Uterus (tissue), 2 donors: ENCODE data around the gene IQGAP2.

ENCODE experiments used
- POLR2A ChIP-seq, 2 donors: fragments of 450-650 bp; IDR thresholded peaks; one replicate each; pipeline ENCODE4 v1.6.1; 2016; ENCODE audit warnings: antibody characterized with exemption in 2 of 2, mild to moderate bottlenecking in 1 of 2, moderate library complexity in 1 of 2
- TF ChIP-seq, protein P1 (sequence below), 4 experiments: fragments of 200-600 bp in 2 of 4; fragments of 450-650 bp in 2 of 4; sonication (generic) in 2 of 4; IDR thresholded peaks; one replicate each; pipeline ENCODE4 v1.5.1; 2016 to 2019; ENCODE audit warnings: antibody characterized with exemption in 4 of 4, mild to moderate bottlenecking in 2 of 4, moderate library complexity in 1 of 4

DNA sequence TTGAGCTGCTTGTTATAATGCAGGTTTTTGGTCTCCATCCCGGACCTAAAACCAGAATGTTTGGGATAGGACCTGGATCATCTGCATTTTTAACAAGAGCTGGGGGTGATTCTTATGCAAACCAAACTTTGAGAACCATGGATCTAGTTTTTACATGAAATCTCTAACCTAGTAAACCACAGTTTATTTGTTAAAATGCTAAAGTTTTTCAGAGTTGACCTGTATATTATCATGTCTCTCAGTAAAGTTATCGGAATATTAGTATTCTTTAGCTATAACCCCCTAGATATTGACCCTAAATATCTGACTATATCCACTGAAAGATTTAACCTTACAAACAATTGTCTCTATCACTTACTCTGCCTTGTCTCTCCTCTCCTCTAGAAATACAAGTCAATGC lies 341.5 kb downstream of the IQGAP2 start:
- TF ChIP-seq, protein P1, sequence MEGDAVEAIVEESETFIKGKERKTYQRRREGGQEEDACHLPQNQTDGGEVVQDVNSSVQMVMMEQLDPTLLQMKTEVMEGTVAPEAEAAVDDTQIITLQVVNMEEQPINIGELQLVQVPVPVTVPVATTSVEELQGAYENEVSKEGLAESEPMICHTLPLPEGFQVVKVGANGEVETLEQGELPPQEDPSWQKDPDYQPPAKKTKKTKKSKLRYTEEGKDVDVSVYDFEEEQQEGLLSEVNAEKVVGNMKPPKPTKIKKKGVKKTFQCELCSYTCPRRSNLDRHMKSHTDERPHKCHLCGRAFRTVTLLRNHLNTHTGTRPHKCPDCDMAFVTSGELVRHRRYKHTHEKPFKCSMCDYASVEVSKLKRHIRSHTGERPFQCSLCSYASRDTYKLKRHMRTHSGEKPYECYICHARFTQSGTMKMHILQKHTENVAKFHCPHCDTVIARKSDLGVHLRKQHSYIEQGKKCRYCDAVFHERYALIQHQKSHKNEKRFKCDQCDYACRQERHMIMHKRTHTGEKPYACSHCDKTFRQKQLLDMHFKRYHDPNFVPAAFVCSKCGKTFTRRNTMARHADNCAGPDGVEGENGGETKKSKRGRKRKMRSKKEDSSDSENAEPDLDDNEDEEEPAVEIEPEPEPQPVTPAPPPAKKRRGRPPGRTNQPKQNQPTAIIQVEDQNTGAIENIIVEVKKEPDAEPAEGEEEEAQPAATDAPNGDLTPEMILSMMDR (IDR thresholded peaks at IDR 0.05): no peak
- no peak for TF ChIP-seq POLR2A (IDR thresholded peaks at IDR 0.05)
